T-helper 2 cell treated with Interferon-gamma antibody and Interleukin-4, amounts not matched to agents 100 ng/mL and 5 ng/mL, for 36 hours (primary cell): ENCODE measurements around the gene CMTM5. TPM values are rescaled to one million over a fixed set of nuclear protein-coding genes. Genes with fewer than 3 reads are reported as not detected.

Experiments
- intact Hi-C: fragments of 100-400 bp; cut with micrococcal nuclease; formaldehyde crosslinking; loops from one replicate; pipeline ENCODE4 v1.15.1; 2023
- total RNA-seq: library from RNA; stranded (reverse); gene quantifications from 2 replicates; pipeline ENCODE4 v1.2.3, GENCODE V29; 2022

Gene CMTM5
- total RNA-seq, 1 donor from 2014 or later = not detected

- intact Hi-C loops = no loop called here
Measured at GRCh38 chr14:23358042-23358441, 18.8 kb upstream of the CMTM5 start.

- intact Hi-C loops = no loop called here
Measured at GRCh38 chr14:23358553-23359166, 18.2 kb upstream of the CMTM5 start.

GRCh38 chr14:23359167-23359626, 17.6 kb upstream of the CMTM5 start:
- intact Hi-C loops = no loop called here

- intact Hi-C loops = no loop called here
Measured at GRCh38 chr14:23359722-23360447, 17.0 kb upstream of the CMTM5 start.

- intact Hi-C loops = no loop called here
Measured at GRCh38 chr14:23360496-23360895, 16.4 kb upstream of the CMTM5 start.

- intact Hi-C loops = no loop called here
Measured at GRCh38 chr14:23361320-23361719, 15.5 kb upstream of the CMTM5 start.

- intact Hi-C loops = no loop called here
Measured at GRCh38 chr14:23361763-23362162, 15.1 kb upstream of the CMTM5 start.

- intact Hi-C loops = no loop called here
Measured at GRCh38 chr14:23362200-23362599, 14.6 kb upstream of the CMTM5 start.

GRCh38 chr14:23364164-23365035, 12.4 kb upstream of the CMTM5 start:
- intact Hi-C loops = no loop called here

- intact Hi-C loops = no loop called here
Measured at GRCh38 chr14:23365036-23365731, 11.7 kb upstream of the CMTM5 start, which contains the start of gene EFS. TSS of gene EFS (minus strand) at chr14:23365172. CDS start at chr14:23365025, 147 bp downstream.

GRCh38 chr14:23365732-23366425, 11.0 kb upstream of the CMTM5 start:
- intact Hi-C loops = no loop called here

- intact Hi-C loops = no loop called here
Measured at GRCh38 chr14:23366426-23366921, 10.4 kb upstream of the CMTM5 start.

GRCh38 chr14:23370221-23370620, 6.6 kb upstream of the CMTM5 start:
- intact Hi-C loops = no loop called here

- intact Hi-C loops = no loop called here
Measured at GRCh38 chr14:23371865-23372264, 5.0 kb upstream of the CMTM5 start.

GRCh38 chr14:23372509-23372908, 4.3 kb upstream of the CMTM5 start, which contains the start of gene IL25:
TSS of gene IL25 (plus strand) at chr14:23372809.
- intact Hi-C loops = no loop called here

- intact Hi-C loops = no loop called here
Measured at GRCh38 chr14:23373041-23373440, 3.8 kb upstream of the CMTM5 start.

- intact Hi-C loops = no loop called here
Measured at GRCh38 chr14:23375527-23376251, 1.2 kb upstream of the CMTM5 start.

- intact Hi-C loops = no loop called here
Measured at GRCh38 chr14:23377198-23377550, 328 bp downstream of the CMTM5 start.

GRCh38 chr14:23377573-23378563, 1.0 kb downstream of the CMTM5 start:
- intact Hi-C loops = no loop called here
